ENCODE measurements around the gene PRMT9. TPM values are rescaled to one million over a fixed set of nuclear protein-coding genes. Genes with fewer than 3 reads are reported as not detected.

Gene PRMT9
- total RNA-seq, 3 donors from 2014 or later (not counting 1 experiment from before 2014, with no cell fraction given) = 13.4 to 16.6 (median 13.7) TPM

DNA sequence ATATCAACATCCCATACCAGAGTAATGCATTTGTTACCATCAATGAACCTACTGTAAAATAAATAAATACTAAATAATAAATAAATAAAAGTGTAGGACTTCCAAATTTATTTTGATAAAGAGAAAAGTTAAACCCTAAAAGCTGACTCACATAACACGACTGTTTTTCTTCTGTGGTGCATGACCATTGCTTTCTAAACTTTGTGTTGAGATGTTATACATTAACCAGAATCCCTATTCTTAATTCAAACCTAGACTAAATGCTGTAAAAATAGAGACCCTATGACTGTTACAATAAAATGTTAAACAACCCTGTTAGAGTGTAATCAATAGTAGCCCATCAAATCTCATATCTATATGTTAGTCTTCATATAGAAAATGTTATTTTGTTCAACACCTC, 20.9 kb upstream of the PRMT9 start:
- no peak overlapping the region for H3K4me3 ChIP-seq (ENCODE audit: low read length)
- H3K27me3 Mint-ChIP-seq (ENCODE audit: low read depth in 2 of 2) = peaks cover 0 to 3% of the 10 kb centered on the region in 2 donors
- WGBS (ENCODE audit: insufficient coverage) = no CpG with 5 or more reads among the region's 1 CpG
- H3K27ac Mint-ChIP-seq = no peak overlapping the region
- ATAC-seq (no peak), DNase-seq (no peak)
- no peak overlapping the region for H3K4me3 Mint-ChIP-seq
- TF ChIP-seq, protein P1, sequence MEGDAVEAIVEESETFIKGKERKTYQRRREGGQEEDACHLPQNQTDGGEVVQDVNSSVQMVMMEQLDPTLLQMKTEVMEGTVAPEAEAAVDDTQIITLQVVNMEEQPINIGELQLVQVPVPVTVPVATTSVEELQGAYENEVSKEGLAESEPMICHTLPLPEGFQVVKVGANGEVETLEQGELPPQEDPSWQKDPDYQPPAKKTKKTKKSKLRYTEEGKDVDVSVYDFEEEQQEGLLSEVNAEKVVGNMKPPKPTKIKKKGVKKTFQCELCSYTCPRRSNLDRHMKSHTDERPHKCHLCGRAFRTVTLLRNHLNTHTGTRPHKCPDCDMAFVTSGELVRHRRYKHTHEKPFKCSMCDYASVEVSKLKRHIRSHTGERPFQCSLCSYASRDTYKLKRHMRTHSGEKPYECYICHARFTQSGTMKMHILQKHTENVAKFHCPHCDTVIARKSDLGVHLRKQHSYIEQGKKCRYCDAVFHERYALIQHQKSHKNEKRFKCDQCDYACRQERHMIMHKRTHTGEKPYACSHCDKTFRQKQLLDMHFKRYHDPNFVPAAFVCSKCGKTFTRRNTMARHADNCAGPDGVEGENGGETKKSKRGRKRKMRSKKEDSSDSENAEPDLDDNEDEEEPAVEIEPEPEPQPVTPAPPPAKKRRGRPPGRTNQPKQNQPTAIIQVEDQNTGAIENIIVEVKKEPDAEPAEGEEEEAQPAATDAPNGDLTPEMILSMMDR (IDR thresholded peaks at IDR 0.05) = no peak
- no peak overlapping the region for H3K27ac ChIP-seq (ENCODE audit: low read length)
- H3K27me3 ChIP-seq (ENCODE audit: control insufficient read depth, insufficient read depth, low read length) = no peaks in the 10 kb centered on the region
- no peaks in the 10 kb centered on the region for H3K36me3 ChIP-seq (ENCODE audit: control insufficient read depth, insufficient read depth, low read length)
- no peaks in the 10 kb centered on the region for H3K9me3 ChIP-seq (ENCODE audit: control insufficient read depth, insufficient read depth, low read length)
- no peaks in the 10 kb centered on the region for H3K9me3 Mint-ChIP-seq
- peaks cover 8 to 9% of the 10 kb centered on the region in 2 donors for H3K4me1 Mint-ChIP-seq
- no peaks in the 10 kb centered on the region for H3K4me1 ChIP-seq (ENCODE audit: control insufficient read depth, insufficient read depth, low read length)
- H3K36me3 Mint-ChIP-seq = no peaks in the 10 kb centered on the region
- intact Hi-C loops (cut with micrococcal nuclease) = no loop called here

- Mint-ChIP-seq H3K27me3 (ENCODE audit: low read depth in 2 of 2) (peaks cover 0 to 7% of the 10 kb centered on the region in 2 donors), H3K27ac (no peak overlapping the region), H3K36me3 (no peaks in the 10 kb centered on the region), H3K4me3 (no peak overlapping the region), H3K4me1 (no peaks in the 10 kb centered on the region), H3K9me3 (no peaks in the 10 kb centered on the region)
- Histone ChIP-seq H3K4me1 (ENCODE audit: control insufficient read depth, insufficient read depth, low read length) (no peaks in the 10 kb centered on the region), H3K4me3 (ENCODE audit: low read length) (no peak overlapping the region), H3K36me3 (ENCODE audit: control insufficient read depth, insufficient read depth, low read length) (no peaks in the 10 kb centered on the region), H3K27ac (ENCODE audit: low read length) (no peak overlapping the region), H3K27me3 (ENCODE audit: control insufficient read depth, insufficient read depth, low read length) (peaks cover 5% of the 10 kb centered on the region), H3K9me3 (ENCODE audit: control insufficient read depth, insufficient read depth, low read length) (no peaks in the 10 kb centered on the region)
- DNase-seq (no peak), ATAC-seq (no peak)
- TF ChIP-seq, protein P1 (IDR thresholded peaks at IDR 0.05) = no peak
- intact Hi-C loops (cut with micrococcal nuclease) = no loop called here
- 92% methylated on average over 1 of the region's 1 CpG for WGBS (ENCODE audit: insufficient coverage)
These were observed 12.9 kb upstream of the PRMT9 start for GRCh38 chr4:147696866-147697265.

GRCh38 chr4:147693218-147693617, 9.3 kb upstream of the PRMT9 start:
- 89% methylated on average over 3 of the region's 3 CpGs for WGBS (ENCODE audit: insufficient coverage)

More at GRCh38 chr4:147693218-147693617, 9.3 kb upstream of the PRMT9 start:
- Mint-ChIP-seq H3K4me3 (no peak overlapping the region), H3K27ac (no peak overlapping the region), H3K9me3 (no peaks in the 10 kb centered on the region), H3K4me1 (peaks cover 5 to 6% of the 10 kb centered on the region in 2 donors), H3K36me3 (no peaks in the 10 kb centered on the region), H3K27me3 (ENCODE audit: low read depth in 2 of 2) (peaks cover 0 to 9% of the 10 kb centered on the region in 2 donors)
- TF ChIP-seq, protein P1 (IDR thresholded peaks at IDR 0.05) = no peak
- intact Hi-C loops (cut with micrococcal nuclease) = no loop called here
- Histone ChIP-seq H3K9me3 (ENCODE audit: control insufficient read depth, insufficient read depth, low read length) (no peaks in the 10 kb centered on the region), H3K4me1 (ENCODE audit: control insufficient read depth, insufficient read depth, low read length) (peaks cover 14% of the 10 kb centered on the region), H3K36me3 (ENCODE audit: control insufficient read depth, insufficient read depth, low read length) (no peaks in the 10 kb centered on the region), H3K27ac (ENCODE audit: low read length) (no peak overlapping the region), H3K4me3 (ENCODE audit: low read length) (no peak overlapping the region), H3K27me3 (ENCODE audit: control insufficient read depth, insufficient read depth, low read length) (peaks cover 5% of the 10 kb centered on the region)
- ATAC-seq (no peak), DNase-seq (no peak)

Data from natural killer cell (primary cell).